Karpas-422 (cell line): ENCODE data around the gene SEC63. TPM values are rescaled to one million over a fixed set of nuclear protein-coding genes. Genes with fewer than 3 reads are reported as not detected.
"Not testable (repeated sequence)": the region's sequence is repeated elsewhere in the genome, so short reads cannot be mapped to it uniquely, and the experiment has no call there.

ENCODE experiments used
- DNase-seq: peaks from one replicate; pipeline ENCODE4 v3.0.0-alpha.2; 2015
- H2AFZ ChIP-seq: fragments of 200-600 bp; sonication (generic); 2 replicates; pipeline ENCODE4 v1.6.1; 2014; ENCODE audit warnings: antibody characterized with exemption, low read length, mixed read lengths
- H3K27ac ChIP-seq: fragments of 200-600 bp; sonication (generic); 2 replicates; pipeline ENCODE4 v1.5.1; 2014; ENCODE audit warnings: mild to moderate bottlenecking, low read length, moderate library complexity
- H3K27me3 ChIP-seq: fragments of 200-600 bp; sonication (generic); 2 replicates; pipeline ENCODE4 v1.6.1; 2014; ENCODE audit warnings: low read length, mixed read lengths
- H3K36me3 ChIP-seq: fragments of 200-600 bp; sonication (generic); 2 replicates; pipeline ENCODE4 v1.6.1; 2014; ENCODE audit warnings: low read length, mixed read lengths; ENCODE audit not compliant: insufficient read depth
- H3K4me1 ChIP-seq: fragments of 200-600 bp; sonication (generic); 2 replicates; pipeline ENCODE4 v1.6.1; 2014; ENCODE audit warnings: mild to moderate bottlenecking, low read length, mixed read lengths
- H3K4me2 ChIP-seq: fragments of 200-600 bp; sonication (generic); 2 replicates; pipeline ENCODE4 v1.6.1; 2014; ENCODE audit warnings: low read length, low read depth, mild to moderate bottlenecking; ENCODE audit not compliant: poor library complexity, severe bottlenecking
- H3K4me3 ChIP-seq: fragments of 200-600 bp; sonication (generic); 2 replicates; pipeline ENCODE4 v1.5.1; 2014; ENCODE audit warnings: mild to moderate bottlenecking, antibody characterized with exemption, low read length, mixed read lengths
- H3K79me2 ChIP-seq: fragments of 200-600 bp; sonication (generic); 2 replicates; pipeline ENCODE4 v1.6.1; 2014; ENCODE audit warnings: mild to moderate bottlenecking, low read length, mixed read lengths
- H3K9ac ChIP-seq: fragments of 200-600 bp; sonication (generic); 2 replicates; pipeline ENCODE4 v1.6.0; 2014; ENCODE audit warnings: low read length
- H3K9me2 ChIP-seq: fragments of 200-600 bp; sonication (generic), shearing (Covaris generic); replicated peaks from 2 replicates; pipeline ENCODE4 v1.6.0; 2014; ENCODE audit warnings: mild to moderate bottlenecking, low read length, moderate library complexity; ENCODE audit not compliant: insufficient read depth
- H3K9me3 ChIP-seq: fragments of 300-700, 200-600 bp; sonication (generic); 2 replicates; pipeline ENCODE4 v1.6.1; 2014; ENCODE audit warnings: low read length, mixed read lengths
- H4K20me1 ChIP-seq: fragments of 200-600 bp; sonication (generic); 2 replicates; pipeline ENCODE4 v1.6.1; 2014; ENCODE audit warnings: mild to moderate bottlenecking, antibody characterized with exemption, low read length, low read depth; ENCODE audit not compliant: insufficient read depth
- total RNA-seq: library from RNA; depleted of rRNA; stranded (reverse); fragments of >200 nt; shearing (Covaris generic); gene quantifications from 2 replicates; pipeline ENCODE4 v1.2.3, GENCODE V29; 2014; ENCODE audit warnings: low replicate concordance; rRNA removed

The SEC63 gene
- 22.5 and 46.0 TPM in 2 replicates for total RNA-seq

GRCh38 chr6:107957909-107958688 lies at the start of gene SEC63:
Gene SEC63, minus strand, starts transcription at chr6:107958208. Its CDS starts 199 bp downstream, at chr6:107958009.
- Histone ChIP-seq H3K27ac (peak within 1 kb of the TSS; percentile 83), H3K36me3 (peaks cover 7% of the 10 kb centered on the region; the same call in 1 of the 2 replicates), H3K27me3 (no peaks in the 10 kb centered on the region), H3K9me3 (no peaks in the 10 kb centered on the region), H3K4me1 (peaks cover 23% of the 10 kb centered on the region), H4K20me1 (peaks cover 16% of the 10 kb centered on the region), H3K79me2 (peaks cover 38% of the 10 kb centered on the region), H3K9me2 (no peaks in the 10 kb centered on the region), H3K4me3 (peak within 1 kb of the TSS; percentile 79), H3K4me2 (peak within 1 kb of the TSS; percentile 93), H2AFZ (peak within 1 kb of the TSS; percentile 90; the same call in 1 of the 2 replicates), H3K9ac (peak within 1 kb of the TSS; percentile 97)
- peak; percentile 99 for DNase-seq

GRCh38 chr6:108005961-108006360 lies 48.0 kb upstream of the SEC63 start:
- Histone ChIP-seq H3K36me3 (no peaks in the 10 kb centered on the region), H3K27me3 (no peaks in the 10 kb centered on the region), H3K4me1 (no peaks in the 10 kb centered on the region), H3K4me2 (no peak overlapping the region), H3K79me2 (no peaks in the 10 kb centered on the region), H3K9me2 (no peaks in the 10 kb centered on the region), H4K20me1 (no peaks in the 10 kb centered on the region), H3K4me3 (no peak overlapping the region), H2AFZ (no peak overlapping the region), H3K9me3 (no peaks in the 10 kb centered on the region), H3K27ac (no peak overlapping the region), H3K9ac (no peak overlapping the region)
- DNase-seq = no peak

GRCh38 chr6:108004861-108005260 lies 46.9 kb upstream of the SEC63 start:
- no peak for DNase-seq
- H3K27me3 ChIP-seq = no peaks in the 10 kb centered on the region
- no peak overlapping the region for H3K9ac ChIP-seq
- H3K79me2 ChIP-seq = no peaks in the 10 kb centered on the region
- H3K9me3 ChIP-seq = no peaks in the 10 kb centered on the region
- H3K9me2 ChIP-seq = no peaks in the 10 kb centered on the region
- no peaks in the 10 kb centered on the region for H4K20me1 ChIP-seq
- no peak overlapping the region for H3K27ac ChIP-seq
- no peaks in the 10 kb centered on the region for H3K4me1 ChIP-seq
- no peak overlapping the region for H2AFZ ChIP-seq
- no peaks in the 10 kb centered on the region for H3K36me3 ChIP-seq
- no peak overlapping the region for H3K4me2 ChIP-seq
- no peak overlapping the region for H3K4me3 ChIP-seq

- no peak overlapping the region for H3K9ac ChIP-seq
- no peaks in the 10 kb centered on the region for H3K36me3 ChIP-seq
- H4K20me1 ChIP-seq = no peaks in the 10 kb centered on the region
- H2AFZ ChIP-seq = no peak overlapping the region
- no peak overlapping the region for H3K4me2 ChIP-seq
- H3K4me1 ChIP-seq = no peaks in the 10 kb centered on the region
- no peaks in the 10 kb centered on the region for H3K9me3 ChIP-seq
- no peak overlapping the region for H3K27ac ChIP-seq
- H3K4me3 ChIP-seq = no peak overlapping the region
- DNase-seq = peak; percentile 35
- H3K27me3 ChIP-seq = no peaks in the 10 kb centered on the region
- H3K79me2 ChIP-seq = no peaks in the 10 kb centered on the region
- no peaks in the 10 kb centered on the region for H3K9me2 ChIP-seq
These were observed 44.6 kb upstream of the SEC63 start for GRCh38 chr6:108002365-108003221.

- Histone ChIP-seq H3K27ac (no peak overlapping the region), H3K9me2 (no peaks in the 10 kb centered on the region), H3K79me2 (no peaks in the 10 kb centered on the region), H2AFZ (no peak overlapping the region), H3K4me1 (no peaks in the 10 kb centered on the region), H3K4me3 (no peak overlapping the region), H3K4me2 (no peak overlapping the region), H3K9ac (no peak overlapping the region), H3K27me3 (no peaks in the 10 kb centered on the region), H3K36me3 (no peaks in the 10 kb centered on the region), H4K20me1 (no peaks in the 10 kb centered on the region), H3K9me3 (no peaks in the 10 kb centered on the region)
- DNase-seq = no peak
These were observed 43.8 kb upstream of the SEC63 start for GRCh38 chr6:108001696-108002231.

- H3K27me3 ChIP-seq, H2AFZ ChIP-seq, H3K9me2 ChIP-seq, H3K4me2 ChIP-seq, H3K36me3 ChIP-seq, H3K9me3 ChIP-seq, H3K4me3 ChIP-seq, H3K79me2 ChIP-seq, H3K27ac ChIP-seq, H3K9ac ChIP-seq, DNase-seq, H4K20me1 ChIP-seq, H3K4me1 ChIP-seq: not testable (repeated sequence)
These were observed 42.3 kb upstream of the SEC63 start for GRCh38 chr6:108000259-108000658.

GRCh38 chr6:107999341-107999740 lies 41.3 kb upstream of the SEC63 start:
- no peaks in the 10 kb centered on the region for H3K4me1 ChIP-seq

More at GRCh38 chr6:107999341-107999740, 41.3 kb upstream of the SEC63 start:
- peak; percentile 29 for DNase-seq
- no peaks in the 10 kb centered on the region for H3K36me3 ChIP-seq
- no peak overlapping the region for H3K27ac ChIP-seq
- H3K4me3 ChIP-seq = no peak overlapping the region
- no peaks in the 10 kb centered on the region for H4K20me1 ChIP-seq
- no peak overlapping the region for H3K9ac ChIP-seq
- H3K9me2 ChIP-seq = no peaks in the 10 kb centered on the region
- H3K4me2 ChIP-seq = no peak overlapping the region
- no peaks in the 10 kb centered on the region for H3K27me3 ChIP-seq
- H3K9me3 ChIP-seq = no peaks in the 10 kb centered on the region
- H2AFZ ChIP-seq = no peak overlapping the region
- H3K79me2 ChIP-seq = no peaks in the 10 kb centered on the region
